Spleen (tissue), 11 donors: ENCODE results near the gene CRIP1. TPM values are rescaled to one million over a fixed set of nuclear protein-coding genes. Genes with fewer than 3 reads are reported as not detected.

Experiments used
- DNase-seq: peaks from one replicate; pipeline ENCODE4 v3.0.0-alpha.2; 2020
- H3K27ac ChIP-seq, 8 donors: fragments of 200-600 bp; sonication (generic) in 7 of 8; 1 replicate in 4 of 8; 2 replicates in 4 of 8; pipeline versions ENCODE4 v1.5.0 to v1.8.0; 2016 to 2021; ENCODE audit warnings: inconsistent platforms in 4 of 8, mild to moderate bottlenecking in 4 of 8, moderate library complexity in 1 of 8
- H3K27me3 ChIP-seq, 7 donors: fragments of 200-600 bp; sonication (generic) in 6 of 7; replicated peaks in 1 of 7; 1 replicate in 4 of 7; 2 replicates in 3 of 7; pipeline versions ENCODE4 v1.5.0 to v1.8.0; 2016 to 2021; ENCODE audit warnings: inconsistent platforms in 3 of 7, mild to moderate bottlenecking in 1 of 7
- H3K36me3 ChIP-seq, 6 donors: fragments of 200-600 bp; sonication (generic) in 5 of 6; 1 replicate in 4 of 6; 2 replicates in 2 of 6; pipeline versions ENCODE4 v1.5.0 to v1.8.0; 2016 to 2021; ENCODE audit warnings: inconsistent platforms in 2 of 6
- H3K4me1 ChIP-seq, 6 donors: fragments of 200-600 bp; sonication (generic) in 5 of 6; 1 replicate in 3 of 6; 2 replicates in 3 of 6; pipeline versions ENCODE4 v1.5.0 to v1.8.0; 2016 to 2021; ENCODE audit warnings: inconsistent platforms in 3 of 6
- H3K4me3 ChIP-seq, 8 donors: fragments of 200-600 bp; sonication (generic) in 7 of 8; 1 replicate in 4 of 8; 2 replicates in 4 of 8; pipeline versions ENCODE4 v1.5.0 to v1.8.0; 2016 to 2021; ENCODE audit warnings: inconsistent platforms in 4 of 8, mild to moderate bottlenecking in 4 of 8, moderate library complexity in 2 of 8
- H3K9me3 ChIP-seq, 8 donors: fragments of 200-600 bp; sonication (generic) in 7 of 8; 1 replicate in 4 of 8; 2 replicates in 4 of 8; pipeline versions ENCODE4 v1.5.0 to v1.8.0; 2016 to 2021; ENCODE audit warnings: inconsistent platforms in 4 of 8
- POLR2A ChIP-seq, 3 donors: fragments of 450-650 bp; IDR thresholded peaks; one replicate each; pipeline ENCODE4 v1.5.1; 2017; ENCODE audit warnings: antibody characterized with exemption in 3 of 3, mild to moderate bottlenecking in 1 of 3
- POLR2AphosphoS5 ChIP-seq, 3 donors: sonication (generic); formaldehyde crosslinking; IDR thresholded peaks; one replicate each; pipeline ENCODE4 v1.5.1; 2017; ENCODE audit warnings: antibody characterized with exemption in 3 of 3
- WGBS, 5 donors: extraction: QIAGEN DNeasy Blood & Tissue Kit in 3 of 5; methylation state at CpG; one replicate each; pipeline versions ENCODE4 v1.1.5 to v1.1.7; 2013 to 2018; 5-methylcytosine and 5-hydroxymethylcytosine counted together
- intact Hi-C: fragments of 100-400 bp; cut with DNase I; formaldehyde crosslinking; loops from one replicate; pipeline ENCODE4 v1.15.0; 2023; ENCODE audit warnings: low total_unique reads
- polyA plus RNA-seq, 3 donors: library from polyadenylated mRNA; stranded (reverse); fragments of 200-250 nt; gene quantifications; one replicate each; pipeline ENCODE4 v1.2.1, GENCODE V29; 2013
- total RNA-seq, 7 donors: library from RNA; depleted of rRNA in 3 of 7; stranded (reverse); fragments of >200 nt in 3 of 7; fragmentation: NEBNext Ultra II Directional in 4 of 7; extraction: Animal tissue kit (Norgen Biotek cat#: 25700) in 4 of 7; gene quantifications; one replicate each; pipeline versions ENCODE4 v1.1.0 to v1.2.1, GENCODE V29; 2016 to 2021
- TF ChIP-seq, protein P1 (sequence below), 11 experiments: fragments of 200-600 bp in 7 of 11; fragments of 450-650 bp in 4 of 11; sonication (generic) in 4 of 11; IDR thresholded peaks in 8 of 11; conservative IDR thresholded peaks in 3 of 11; 1 replicate in 7 of 11; 2 replicates in 4 of 11; pipeline versions ENCODE4 v1.4.0 to v1.8.0; 2016 to 2021; ENCODE audit warnings: antibody characterized with exemption in 11 of 11, inconsistent platforms in 4 of 11, mild to moderate bottlenecking in 1 of 11
- donor health status: healthy with polysubstance abuse.
- donor health status: DM: no; HTN: no; CAD: no; lungs with moderate emphysema.
- donor health status: DM: no; HTN: no; CAD: no.
- donor health status: Bipolar disorder and iron deficiency.
- donor health status: healthy.
- donor health status: DM: no; HTN: no; CAD: no.
- donor health status: DM: yes; HTN: yes; CAD: no.

The CRIP1 gene
- total and polyA plus RNA-seq, 10 donors: 20.5 to 349 (median 65.3) TPM

DNA sequence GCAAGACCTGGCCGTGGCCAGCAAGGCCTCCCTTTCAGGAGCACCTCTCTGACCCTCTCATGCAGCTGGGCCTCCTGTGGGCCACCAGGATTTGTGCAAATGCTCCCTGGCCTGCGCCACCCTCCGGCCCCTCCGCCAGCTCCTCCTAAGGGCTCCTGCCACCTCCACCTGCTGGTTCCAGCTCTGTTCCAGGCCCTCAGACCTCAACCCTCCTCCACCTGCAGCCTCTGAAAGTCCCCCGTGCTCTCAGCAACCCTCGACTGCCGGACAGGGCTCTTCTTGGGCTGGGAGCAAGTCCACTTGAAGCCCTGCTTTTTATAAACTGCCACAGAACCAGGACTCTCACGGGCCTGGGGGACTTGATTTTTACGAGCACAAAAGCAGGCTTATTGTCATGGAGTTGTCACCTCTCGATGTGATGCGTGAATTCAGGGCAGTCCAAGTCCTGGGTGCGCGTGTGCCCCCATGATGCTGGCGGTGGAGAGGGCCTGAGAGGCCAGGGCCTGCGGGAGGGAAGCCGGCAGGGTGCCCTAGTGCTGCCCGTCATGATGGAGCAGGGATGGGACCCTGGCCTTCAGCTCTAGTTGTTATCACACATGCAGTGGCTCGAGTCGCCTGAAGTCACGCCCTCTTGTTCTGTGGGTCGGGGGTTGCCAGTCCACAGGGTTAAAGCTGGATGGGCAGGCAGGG, 13.5 kb downstream of the CRIP1 start:
- no peak for DNase-seq
- peaks cover 0 to 10% (median 0%) of the 10 kb centered on the region in 7 donors for H3K27me3 ChIP-seq
- 85 to 91% (median 88%) methylated on average over 20 to 21 of the region's 21 CpGs for WGBS, 5 donors
- intact Hi-C loops: no loop called here
- H3K27ac ChIP-seq: no peak overlapping the region
- H3K4me3 ChIP-seq: no peak overlapping the region
- H3K36me3 ChIP-seq: peaks cover 0 to 24% (median 0%) of the 10 kb centered on the region in 6 donors
- TF ChIP-seq, protein P1, sequence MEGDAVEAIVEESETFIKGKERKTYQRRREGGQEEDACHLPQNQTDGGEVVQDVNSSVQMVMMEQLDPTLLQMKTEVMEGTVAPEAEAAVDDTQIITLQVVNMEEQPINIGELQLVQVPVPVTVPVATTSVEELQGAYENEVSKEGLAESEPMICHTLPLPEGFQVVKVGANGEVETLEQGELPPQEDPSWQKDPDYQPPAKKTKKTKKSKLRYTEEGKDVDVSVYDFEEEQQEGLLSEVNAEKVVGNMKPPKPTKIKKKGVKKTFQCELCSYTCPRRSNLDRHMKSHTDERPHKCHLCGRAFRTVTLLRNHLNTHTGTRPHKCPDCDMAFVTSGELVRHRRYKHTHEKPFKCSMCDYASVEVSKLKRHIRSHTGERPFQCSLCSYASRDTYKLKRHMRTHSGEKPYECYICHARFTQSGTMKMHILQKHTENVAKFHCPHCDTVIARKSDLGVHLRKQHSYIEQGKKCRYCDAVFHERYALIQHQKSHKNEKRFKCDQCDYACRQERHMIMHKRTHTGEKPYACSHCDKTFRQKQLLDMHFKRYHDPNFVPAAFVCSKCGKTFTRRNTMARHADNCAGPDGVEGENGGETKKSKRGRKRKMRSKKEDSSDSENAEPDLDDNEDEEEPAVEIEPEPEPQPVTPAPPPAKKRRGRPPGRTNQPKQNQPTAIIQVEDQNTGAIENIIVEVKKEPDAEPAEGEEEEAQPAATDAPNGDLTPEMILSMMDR (IDR thresholded peaks at IDR 0.05 in 8 of 11, conservative IDR thresholded peaks at IDR 0.05 in 3 of 11): no peak
- TF ChIP-seq POLR2AphosphoS5 (IDR thresholded peaks at IDR 0.05) (no peak), POLR2A (IDR thresholded peaks at IDR 0.05) (no peak)
- H3K4me1 ChIP-seq: no peaks in the 10 kb centered on the region
- no peaks in the 10 kb centered on the region for H3K9me3 ChIP-seq

DNA sequence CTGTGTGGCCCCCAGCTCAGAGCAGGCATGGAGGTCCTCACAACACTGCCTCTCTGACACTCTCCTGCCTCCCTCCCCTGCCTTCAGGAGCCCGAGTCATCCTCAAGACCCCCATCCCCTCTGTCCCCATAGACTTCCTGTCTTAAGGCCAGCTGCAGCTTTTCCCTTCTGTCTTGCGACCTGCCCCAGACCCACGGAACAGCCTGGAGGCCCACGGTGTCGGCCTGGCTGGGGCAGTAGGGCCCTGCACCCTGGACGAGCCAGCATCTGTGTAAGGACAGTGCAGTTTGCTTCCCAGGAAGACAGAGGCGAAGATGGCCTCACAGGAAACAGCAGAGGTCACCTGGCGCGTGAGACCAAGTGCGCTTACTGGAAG, 14.0 kb downstream of the CRIP1 start:
- H3K4me1 ChIP-seq: no peaks in the 10 kb centered on the region
- H3K27me3 ChIP-seq: peaks cover 0 to 10% (median 0%) of the 10 kb centered on the region in 7 donors
- H3K9me3 ChIP-seq: no peaks in the 10 kb centered on the region
- intact Hi-C loops: no loop called here
- no peak for DNase-seq
- no peak overlapping the region for H3K27ac ChIP-seq
- WGBS, 5 donors: 53 to 62% (median 56%) methylated on average over 10 of the region's 10 CpGs
- no peak for TF ChIP-seq POLR2A (IDR thresholded peaks at IDR 0.05)
- TF ChIP-seq, protein P1 (IDR thresholded peaks at IDR 0.05 in 8 of 11, conservative IDR thresholded peaks at IDR 0.05 in 3 of 11): no peak
- H3K4me3 ChIP-seq: no peak overlapping the region
- H3K36me3 ChIP-seq: peaks cover 0 to 24% (median 0%) of the 10 kb centered on the region in 6 donors

DNA sequence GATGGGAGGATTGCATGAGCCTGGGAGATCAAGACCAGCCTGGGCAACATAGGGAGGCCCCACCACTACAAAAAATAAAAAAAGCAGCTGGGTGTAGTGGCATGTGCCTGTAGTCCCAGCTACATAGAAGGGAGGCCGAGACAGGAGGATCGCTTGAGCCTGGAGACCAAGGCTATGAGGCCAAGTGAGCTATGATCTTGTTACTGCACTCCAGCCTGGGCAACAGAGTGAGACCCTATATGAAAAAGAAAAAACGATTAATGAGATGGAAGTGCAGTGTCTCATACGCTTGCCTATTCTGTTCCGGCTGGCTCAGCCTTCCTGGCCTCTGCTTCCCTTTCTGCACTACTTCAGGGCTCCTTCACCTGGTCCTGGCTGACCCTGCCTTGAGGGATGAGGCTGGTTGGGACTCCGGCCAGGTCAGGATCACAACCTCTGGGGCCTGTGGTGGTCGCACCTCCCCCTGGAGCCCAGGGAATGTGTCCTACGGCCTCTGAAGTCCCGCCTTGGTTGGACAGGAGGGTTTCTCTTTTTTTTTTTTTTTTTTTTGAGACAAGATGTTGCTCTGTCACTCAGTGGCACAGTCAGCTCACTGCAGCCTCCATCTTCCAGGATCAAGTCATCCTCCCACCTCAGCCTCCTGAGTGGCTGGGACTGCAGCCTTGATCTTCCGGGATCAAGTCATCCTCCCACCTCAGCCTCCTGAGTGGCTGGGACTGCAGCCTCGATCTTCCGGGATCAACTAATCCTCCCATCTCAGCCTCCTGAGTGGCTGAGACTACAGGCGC, 15.0 kb downstream of the CRIP1 start:
- intact Hi-C loops: no loop called here
- Histone ChIP-seq H3K27me3 (peaks cover 0 to 10% (median 0%) of the 10 kb centered on the region in 7 donors), H3K4me1 (no peaks in the 10 kb centered on the region), H3K9me3 (no peaks in the 10 kb centered on the region), H3K4me3 (no peak overlapping the region), H3K27ac (no peak overlapping the region), H3K36me3 (peaks cover 0 to 24% (median 0%) of the 10 kb centered on the region in 6 donors)
- DNase-seq: no peak
- TF ChIP-seq POLR2AphosphoS5 (IDR thresholded peaks at IDR 0.05): no peak
- TF ChIP-seq, protein P1 (IDR thresholded peaks at IDR 0.05 in 8 of 11, conservative IDR thresholded peaks at IDR 0.05 in 3 of 11): no peak
- TF ChIP-seq POLR2A (IDR thresholded peaks at IDR 0.05): no peak
- WGBS, 5 donors: 84 to 92% (median 89%) methylated on average over 13 of the region's 13 CpGs
